ENCODE results near the gene FHIT. TPM values are rescaled to one million over a fixed set of nuclear protein-coding genes. Genes with fewer than 3 reads are reported as not detected.

Gene FHIT
- total and polyA plus RNA-seq, 10 of the 15 experiments (the other 5 are each of a cell fraction or from before 2014, with no cell fraction given) = 4.2 to 14.9 (median 9.4) TPM

DNA sequence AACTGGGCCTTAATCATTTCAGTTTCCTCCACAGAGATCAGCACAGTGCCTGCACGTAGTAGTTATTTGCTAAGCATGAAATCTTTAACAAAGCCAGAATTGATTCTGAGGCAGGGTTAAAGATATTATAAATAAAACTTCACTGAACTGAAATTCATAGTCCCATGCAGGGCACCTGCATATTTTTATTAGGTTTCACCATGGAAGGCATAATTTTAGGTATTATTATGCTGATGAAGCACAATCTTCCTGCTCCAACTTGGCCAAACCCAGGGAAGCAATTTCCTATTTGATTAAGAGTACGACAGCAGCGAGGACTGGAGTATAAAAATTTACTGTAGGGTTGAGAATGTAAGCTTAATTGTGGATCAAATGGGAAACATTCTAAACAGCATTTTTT lies 1131.0 kb downstream of the FHIT start (continued):
- no peak for TF ChIP-seq TCF12 (IDR thresholded peaks at IDR 0.05; ENCODE audit: low read depth, low read length)
- no peak for TF ChIP-seq ATF7 (IDR thresholded peaks at IDR 0.05; ENCODE audit: low read depth)
- no peak for TF ChIP-seq RELA (IDR thresholded peaks at IDR 0.05; ENCODE audit: borderline replicate concordance, partially characterized antibody)
- no peak for TF ChIP-seq BCL11A (IDR thresholded peaks at IDR 0.05; ENCODE audit: low read depth, low read length)
- TF ChIP-seq, protein P1, sequence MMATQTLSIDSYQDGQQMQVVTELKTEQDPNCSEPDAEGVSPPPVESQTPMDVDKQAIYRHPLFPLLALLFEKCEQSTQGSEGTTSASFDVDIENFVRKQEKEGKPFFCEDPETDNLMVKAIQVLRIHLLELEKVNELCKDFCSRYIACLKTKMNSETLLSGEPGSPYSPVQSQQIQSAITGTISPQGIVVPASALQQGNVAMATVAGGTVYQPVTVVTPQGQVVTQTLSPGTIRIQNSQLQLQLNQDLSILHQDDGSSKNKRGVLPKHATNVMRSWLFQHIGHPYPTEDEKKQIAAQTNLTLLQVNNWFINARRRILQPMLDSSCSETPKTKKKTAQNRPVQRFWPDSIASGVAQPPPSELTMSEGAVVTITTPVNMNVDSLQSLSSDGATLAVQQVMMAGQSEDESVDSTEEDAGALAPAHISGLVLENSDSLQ (IDR thresholded peaks at IDR 0.05) = no peak
- no peak for TF ChIP-seq PAX8 (IDR thresholded peaks at IDR 0.05)
- TF ChIP-seq, protein P2, sequence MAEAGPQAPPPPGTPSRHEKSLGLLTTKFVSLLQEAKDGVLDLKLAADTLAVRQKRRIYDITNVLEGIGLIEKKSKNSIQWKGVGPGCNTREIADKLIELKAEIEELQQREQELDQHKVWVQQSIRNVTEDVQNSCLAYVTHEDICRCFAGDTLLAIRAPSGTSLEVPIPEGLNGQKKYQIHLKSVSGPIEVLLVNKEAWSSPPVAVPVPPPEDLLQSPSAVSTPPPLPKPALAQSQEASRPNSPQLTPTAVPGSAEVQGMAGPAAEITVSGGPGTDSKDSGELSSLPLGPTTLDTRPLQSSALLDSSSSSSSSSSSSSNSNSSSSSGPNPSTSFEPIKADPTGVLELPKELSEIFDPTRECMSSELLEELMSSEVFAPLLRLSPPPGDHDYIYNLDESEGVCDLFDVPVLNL (IDR thresholded peaks at IDR 0.05; ENCODE audit: low read depth, low read length) = no peak

DNA sequence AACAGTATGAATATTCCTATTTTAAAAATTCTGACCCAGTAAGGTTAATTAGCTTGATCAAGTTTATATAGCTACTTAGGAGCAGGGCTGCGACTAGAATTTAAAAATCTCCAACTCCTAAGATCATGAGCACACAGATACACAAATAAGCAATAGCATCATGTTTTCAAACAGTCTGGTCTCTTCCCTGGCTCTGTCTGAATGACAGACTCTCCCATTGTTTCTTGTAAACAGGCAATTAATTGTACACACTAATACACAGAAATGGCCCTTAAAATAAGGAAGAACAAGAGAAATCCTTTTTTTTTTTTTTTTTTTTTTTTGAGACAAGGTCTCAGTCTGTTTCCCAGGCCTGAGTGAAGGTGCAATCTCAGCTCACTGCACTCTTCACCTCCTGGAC lies 1137.1 kb downstream of the FHIT start:
- DNase-seq (ENCODE audit: low read depth, low spot score) (no peak), FAIRE-seq (no peak), ATAC-seq (no peak)
- Histone ChIP-seq H4K20me1 (ENCODE audit: control insufficient read depth, insufficient read depth) (no peaks in the 10 kb centered on the region), H2AFZ (ENCODE audit: control insufficient read depth, low read depth, low read length) (no peak overlapping the region), H3K4me1 (ENCODE audit: control insufficient read depth, insufficient read depth, low read length) (no peaks in the 10 kb centered on the region), H3K9ac (ENCODE audit: control insufficient read depth, insufficient read depth, low read length) (no peak overlapping the region), H3K9me3 (replicated peaks; ENCODE audit: control insufficient read depth, insufficient read depth, low read length) (no peaks in the 10 kb centered on the region), H3K27me3 (replicated peaks in 1 of 2; ENCODE audit: control insufficient read depth in 2 of 2, insufficient read depth in 2 of 2, low read length in 1 of 2) (no peaks in the 10 kb centered on the region), H3K36me3 (ENCODE audit: control insufficient read depth in 2 of 2, insufficient read depth in 2 of 2, low read length in 1 of 2) (no peaks in the 10 kb centered on the region), H3K4me2 (ENCODE audit: control insufficient read depth, insufficient read depth) (no peak overlapping the region), H3K79me2 (ENCODE audit: control insufficient read depth, insufficient read depth, low read length) (no peaks in the 10 kb centered on the region), H3K27ac (ENCODE audit: control insufficient read depth, insufficient read depth) (no peak overlapping the region), H3K4me3 (no peak overlapping the region)
- in situ Hi-C loops (cut with MboI) = no loop called here
- CTCF ChIA-PET = no interaction called here
- intact Hi-C loops (cut with micrococcal nuclease; ENCODE audit: unreplicated experiment) = no loop called here
- RAD21 ChIA-PET (ENCODE audit: unreplicated experiment) = no interaction called here
- SMC1A ChIA-PET (ENCODE audit: uncharacterized antibody, unreplicated experiment) = interaction anchor here (1.0 kb wide), 1 partner anchor 19 kb away, joined by 3 read pairs; no protein-coding TSS in a partner anchor
- POLR2A ChIA-PET = interaction anchor here (0.7 kb wide), 1 partner anchor 632 kb away, joined by 8 read pairs; no protein-coding TSS in a partner anchor
- BruUV-seq (replicated peaks) = no TSS peak
- 89% methylated on average over 1 of the region's 1 CpG for WGBS (ENCODE audit: insufficient coverage, insufficient replicate concordance, low lambda C conversion rate, missing lambda C conversion rate)
- TF ChIP-seq GABPA (IDR thresholded peaks at IDR 0.05; ENCODE audit: low read depth) = no peak
- no peak for TF ChIP-seq RAD21 (IDR thresholded peaks at IDR 0.05; ENCODE audit: insufficient read depth, low read depth, low read length)
